Neural cell (in vitro differentiated cells): ENCODE results near the gene NRROS.

Experiments
- EZH2 ChIP-seq: fragments of 200-600, 300-800 bp; shearing (Covaris generic), sonication (generic); IDR thresholded peaks from 2 replicates; pipeline ENCODE4 v1.6.1; 2014; ENCODE audit warnings: antibody characterized with exemption, low read length, borderline replicate concordance, mild to moderate bottlenecking; ENCODE audit not compliant: insufficient read depth, poor library complexity, severe bottlenecking
- POLR2AphosphoS5 ChIP-seq: IDR thresholded peaks from 2 replicates; pipeline ENCODE4 v1.6.1; 2012
- TAF1 ChIP-seq: IDR thresholded peaks from 2 replicates; pipeline ENCODE4 v1.6.1; 2012; ENCODE audit warnings: low read depth
- TF ChIP-seq, protein P1 (sequence below): fragments of 450-650 bp; IDR thresholded peaks from 2 replicates; pipeline ENCODE4 v1.5.1; 2014; ENCODE audit warnings: antibody characterized with exemption, mild to moderate bottlenecking, moderate library complexity; ENCODE audit not compliant: poor library complexity, severe bottlenecking

DNA sequence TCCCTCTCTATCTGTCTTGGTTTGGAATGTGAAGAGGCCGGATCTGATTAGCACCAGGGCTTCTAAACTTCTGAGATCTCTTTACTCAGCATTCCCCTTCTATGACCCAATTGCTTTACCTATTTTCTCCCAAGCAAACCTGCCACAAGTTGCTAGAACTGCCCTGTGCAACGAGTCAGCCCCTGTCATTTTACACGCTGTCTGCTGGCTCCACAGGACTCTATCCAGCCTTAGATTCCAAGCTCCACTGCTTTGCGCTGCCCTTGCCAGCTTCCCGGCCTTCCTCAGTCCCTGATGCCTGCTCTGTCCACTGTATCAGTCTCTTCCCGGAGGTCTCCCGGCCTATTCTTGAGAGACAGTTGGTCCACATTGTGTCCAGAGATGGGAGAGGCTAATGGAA lies 60.3 kb downstream of the NRROS start:
- TF ChIP-seq, protein P1, sequence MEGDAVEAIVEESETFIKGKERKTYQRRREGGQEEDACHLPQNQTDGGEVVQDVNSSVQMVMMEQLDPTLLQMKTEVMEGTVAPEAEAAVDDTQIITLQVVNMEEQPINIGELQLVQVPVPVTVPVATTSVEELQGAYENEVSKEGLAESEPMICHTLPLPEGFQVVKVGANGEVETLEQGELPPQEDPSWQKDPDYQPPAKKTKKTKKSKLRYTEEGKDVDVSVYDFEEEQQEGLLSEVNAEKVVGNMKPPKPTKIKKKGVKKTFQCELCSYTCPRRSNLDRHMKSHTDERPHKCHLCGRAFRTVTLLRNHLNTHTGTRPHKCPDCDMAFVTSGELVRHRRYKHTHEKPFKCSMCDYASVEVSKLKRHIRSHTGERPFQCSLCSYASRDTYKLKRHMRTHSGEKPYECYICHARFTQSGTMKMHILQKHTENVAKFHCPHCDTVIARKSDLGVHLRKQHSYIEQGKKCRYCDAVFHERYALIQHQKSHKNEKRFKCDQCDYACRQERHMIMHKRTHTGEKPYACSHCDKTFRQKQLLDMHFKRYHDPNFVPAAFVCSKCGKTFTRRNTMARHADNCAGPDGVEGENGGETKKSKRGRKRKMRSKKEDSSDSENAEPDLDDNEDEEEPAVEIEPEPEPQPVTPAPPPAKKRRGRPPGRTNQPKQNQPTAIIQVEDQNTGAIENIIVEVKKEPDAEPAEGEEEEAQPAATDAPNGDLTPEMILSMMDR: no peak
- TF ChIP-seq TAF1 (no peak), POLR2AphosphoS5 (no peak), EZH2 (no peak)
